Measurements from ENCODE around the gene GFY. TPM values are rescaled to one million over a fixed set of nuclear protein-coding genes. Genes with fewer than 3 reads are reported as not detected.

GFY gene, protein sequence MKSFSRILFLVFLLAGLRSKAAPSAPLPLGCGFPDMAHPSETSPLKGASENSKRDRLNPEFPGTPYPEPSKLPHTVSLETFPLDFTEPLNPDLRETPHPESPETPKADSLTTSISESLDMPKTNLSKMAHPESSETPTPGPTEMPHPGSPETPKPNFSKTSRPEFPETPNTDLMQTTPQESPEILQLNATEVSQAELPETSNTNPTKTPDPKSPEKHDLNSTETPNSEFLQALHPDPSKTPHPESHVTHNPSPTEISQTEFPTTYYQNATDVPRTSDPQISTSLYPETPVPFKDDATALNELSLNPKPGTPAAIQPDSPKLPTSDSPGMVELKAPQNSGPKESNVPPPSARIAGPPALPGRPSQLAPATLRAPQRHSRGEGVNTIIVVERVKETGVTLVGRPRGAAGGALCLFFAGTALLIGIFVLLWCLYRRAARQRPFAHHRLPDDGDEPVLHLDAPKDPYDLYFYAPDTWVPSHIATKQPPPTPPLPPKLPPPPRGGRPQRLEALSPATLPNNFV
- not detected in 2 replicates for total RNA-seq (2014; rRNA removed; shearing (Covaris generic))
- polyA plus RNA-seq (2016; fragmentation: Nextera tagmentation; extraction: Ambion mirVana) = 1.2 and 1.7 TPM in 2 replicates
- long read RNA-seq, partial matches to known transcripts = 1 of 1 reads
- long read RNA-seq, other reads (novel, unspliced or antisense) = 0 of 1 reads

DNA sequence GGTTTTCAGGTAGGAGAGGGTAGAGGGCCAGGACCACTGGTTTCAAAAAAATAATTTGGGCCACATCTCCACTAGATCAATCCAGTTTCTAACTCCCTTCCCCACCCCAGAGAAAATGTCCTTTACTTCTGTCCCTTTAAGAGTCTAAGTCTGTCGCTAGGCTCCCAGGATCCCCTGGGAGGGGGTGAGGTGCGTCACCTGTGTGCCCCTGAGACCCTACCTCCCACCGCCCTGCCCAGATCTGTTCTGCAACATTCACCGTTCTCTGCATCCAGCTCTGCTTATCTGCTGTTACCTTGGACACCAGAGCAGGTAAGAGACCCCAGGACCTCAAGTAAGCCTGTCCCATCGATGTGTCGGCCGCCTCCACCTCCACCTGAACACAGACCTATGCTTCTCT lies at the start of gene GFY:
GFY (plus strand) TSS at position 211 of the 400 bp plus-strand sequence. CDS start 1,043 bp downstream, outside the sequence.
- peak within 1 kb of the TSS; percentile 60 for H3K4me3 Mint-ChIP-seq
- H4K20me1 ChIP-seq (replicated peaks; ENCODE audit: insufficient read depth) = peaks cover 4% of the 10 kb centered on the region; the same call in 1 of the 2 replicates
- peaks cover 79% of the 10 kb centered on the region for H3K27me3 Mint-ChIP-seq (ENCODE audit: insufficient read depth, low read depth, poor library complexity)
- H3K36me3 Mint-ChIP-seq (ENCODE audit: low read depth) = no peaks in the 10 kb centered on the region; the same call in 2 of the 3 replicates
- TF ChIP-seq EZH2phosphoT487 (IDR thresholded peaks at IDR 0.05; ENCODE audit: unreplicated experiment) (no peak), NANOG (IDR thresholded peaks at IDR 0.05; ENCODE audit: borderline replicate concordance) (no peak), ZNF114 (CRISPR knock-in tag; IDR thresholded peaks at IDR 0.05) (no peak), ZNF331 (CRISPR knock-in tag; IDR thresholded peaks at IDR 0.05; ENCODE audit: low read depth) (no peak), EZH2 (IDR thresholded peaks at IDR 0.05; ENCODE audit: low read depth, unreplicated experiment) (no peak), POLR2AphosphoS5 (IDR thresholded peaks at IDR 0.05; ENCODE audit: low read depth) (no peak), JUNB (IDR thresholded peaks at IDR 0.05; ENCODE audit: unreplicated experiment) (no peak)
- TF ChIP-seq, protein P1, sequence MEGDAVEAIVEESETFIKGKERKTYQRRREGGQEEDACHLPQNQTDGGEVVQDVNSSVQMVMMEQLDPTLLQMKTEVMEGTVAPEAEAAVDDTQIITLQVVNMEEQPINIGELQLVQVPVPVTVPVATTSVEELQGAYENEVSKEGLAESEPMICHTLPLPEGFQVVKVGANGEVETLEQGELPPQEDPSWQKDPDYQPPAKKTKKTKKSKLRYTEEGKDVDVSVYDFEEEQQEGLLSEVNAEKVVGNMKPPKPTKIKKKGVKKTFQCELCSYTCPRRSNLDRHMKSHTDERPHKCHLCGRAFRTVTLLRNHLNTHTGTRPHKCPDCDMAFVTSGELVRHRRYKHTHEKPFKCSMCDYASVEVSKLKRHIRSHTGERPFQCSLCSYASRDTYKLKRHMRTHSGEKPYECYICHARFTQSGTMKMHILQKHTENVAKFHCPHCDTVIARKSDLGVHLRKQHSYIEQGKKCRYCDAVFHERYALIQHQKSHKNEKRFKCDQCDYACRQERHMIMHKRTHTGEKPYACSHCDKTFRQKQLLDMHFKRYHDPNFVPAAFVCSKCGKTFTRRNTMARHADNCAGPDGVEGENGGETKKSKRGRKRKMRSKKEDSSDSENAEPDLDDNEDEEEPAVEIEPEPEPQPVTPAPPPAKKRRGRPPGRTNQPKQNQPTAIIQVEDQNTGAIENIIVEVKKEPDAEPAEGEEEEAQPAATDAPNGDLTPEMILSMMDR (conservative IDR thresholded peaks at IDR 0.05; ENCODE audit: low read depth in 2 of 2) = no peak
- TF ChIP-seq, protein P2, sequence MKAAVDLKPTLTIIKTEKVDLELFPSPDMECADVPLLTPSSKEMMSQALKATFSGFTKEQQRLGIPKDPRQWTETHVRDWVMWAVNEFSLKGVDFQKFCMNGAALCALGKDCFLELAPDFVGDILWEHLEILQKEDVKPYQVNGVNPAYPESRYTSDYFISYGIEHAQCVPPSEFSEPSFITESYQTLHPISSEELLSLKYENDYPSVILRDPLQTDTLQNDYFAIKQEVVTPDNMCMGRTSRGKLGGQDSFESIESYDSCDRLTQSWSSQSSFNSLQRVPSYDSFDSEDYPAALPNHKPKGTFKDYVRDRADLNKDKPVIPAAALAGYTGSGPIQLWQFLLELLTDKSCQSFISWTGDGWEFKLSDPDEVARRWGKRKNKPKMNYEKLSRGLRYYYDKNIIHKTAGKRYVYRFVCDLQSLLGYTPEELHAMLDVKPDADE (IDR thresholded peaks at IDR 0.05) = no peak
- TF ChIP-seq, protein P3, sequence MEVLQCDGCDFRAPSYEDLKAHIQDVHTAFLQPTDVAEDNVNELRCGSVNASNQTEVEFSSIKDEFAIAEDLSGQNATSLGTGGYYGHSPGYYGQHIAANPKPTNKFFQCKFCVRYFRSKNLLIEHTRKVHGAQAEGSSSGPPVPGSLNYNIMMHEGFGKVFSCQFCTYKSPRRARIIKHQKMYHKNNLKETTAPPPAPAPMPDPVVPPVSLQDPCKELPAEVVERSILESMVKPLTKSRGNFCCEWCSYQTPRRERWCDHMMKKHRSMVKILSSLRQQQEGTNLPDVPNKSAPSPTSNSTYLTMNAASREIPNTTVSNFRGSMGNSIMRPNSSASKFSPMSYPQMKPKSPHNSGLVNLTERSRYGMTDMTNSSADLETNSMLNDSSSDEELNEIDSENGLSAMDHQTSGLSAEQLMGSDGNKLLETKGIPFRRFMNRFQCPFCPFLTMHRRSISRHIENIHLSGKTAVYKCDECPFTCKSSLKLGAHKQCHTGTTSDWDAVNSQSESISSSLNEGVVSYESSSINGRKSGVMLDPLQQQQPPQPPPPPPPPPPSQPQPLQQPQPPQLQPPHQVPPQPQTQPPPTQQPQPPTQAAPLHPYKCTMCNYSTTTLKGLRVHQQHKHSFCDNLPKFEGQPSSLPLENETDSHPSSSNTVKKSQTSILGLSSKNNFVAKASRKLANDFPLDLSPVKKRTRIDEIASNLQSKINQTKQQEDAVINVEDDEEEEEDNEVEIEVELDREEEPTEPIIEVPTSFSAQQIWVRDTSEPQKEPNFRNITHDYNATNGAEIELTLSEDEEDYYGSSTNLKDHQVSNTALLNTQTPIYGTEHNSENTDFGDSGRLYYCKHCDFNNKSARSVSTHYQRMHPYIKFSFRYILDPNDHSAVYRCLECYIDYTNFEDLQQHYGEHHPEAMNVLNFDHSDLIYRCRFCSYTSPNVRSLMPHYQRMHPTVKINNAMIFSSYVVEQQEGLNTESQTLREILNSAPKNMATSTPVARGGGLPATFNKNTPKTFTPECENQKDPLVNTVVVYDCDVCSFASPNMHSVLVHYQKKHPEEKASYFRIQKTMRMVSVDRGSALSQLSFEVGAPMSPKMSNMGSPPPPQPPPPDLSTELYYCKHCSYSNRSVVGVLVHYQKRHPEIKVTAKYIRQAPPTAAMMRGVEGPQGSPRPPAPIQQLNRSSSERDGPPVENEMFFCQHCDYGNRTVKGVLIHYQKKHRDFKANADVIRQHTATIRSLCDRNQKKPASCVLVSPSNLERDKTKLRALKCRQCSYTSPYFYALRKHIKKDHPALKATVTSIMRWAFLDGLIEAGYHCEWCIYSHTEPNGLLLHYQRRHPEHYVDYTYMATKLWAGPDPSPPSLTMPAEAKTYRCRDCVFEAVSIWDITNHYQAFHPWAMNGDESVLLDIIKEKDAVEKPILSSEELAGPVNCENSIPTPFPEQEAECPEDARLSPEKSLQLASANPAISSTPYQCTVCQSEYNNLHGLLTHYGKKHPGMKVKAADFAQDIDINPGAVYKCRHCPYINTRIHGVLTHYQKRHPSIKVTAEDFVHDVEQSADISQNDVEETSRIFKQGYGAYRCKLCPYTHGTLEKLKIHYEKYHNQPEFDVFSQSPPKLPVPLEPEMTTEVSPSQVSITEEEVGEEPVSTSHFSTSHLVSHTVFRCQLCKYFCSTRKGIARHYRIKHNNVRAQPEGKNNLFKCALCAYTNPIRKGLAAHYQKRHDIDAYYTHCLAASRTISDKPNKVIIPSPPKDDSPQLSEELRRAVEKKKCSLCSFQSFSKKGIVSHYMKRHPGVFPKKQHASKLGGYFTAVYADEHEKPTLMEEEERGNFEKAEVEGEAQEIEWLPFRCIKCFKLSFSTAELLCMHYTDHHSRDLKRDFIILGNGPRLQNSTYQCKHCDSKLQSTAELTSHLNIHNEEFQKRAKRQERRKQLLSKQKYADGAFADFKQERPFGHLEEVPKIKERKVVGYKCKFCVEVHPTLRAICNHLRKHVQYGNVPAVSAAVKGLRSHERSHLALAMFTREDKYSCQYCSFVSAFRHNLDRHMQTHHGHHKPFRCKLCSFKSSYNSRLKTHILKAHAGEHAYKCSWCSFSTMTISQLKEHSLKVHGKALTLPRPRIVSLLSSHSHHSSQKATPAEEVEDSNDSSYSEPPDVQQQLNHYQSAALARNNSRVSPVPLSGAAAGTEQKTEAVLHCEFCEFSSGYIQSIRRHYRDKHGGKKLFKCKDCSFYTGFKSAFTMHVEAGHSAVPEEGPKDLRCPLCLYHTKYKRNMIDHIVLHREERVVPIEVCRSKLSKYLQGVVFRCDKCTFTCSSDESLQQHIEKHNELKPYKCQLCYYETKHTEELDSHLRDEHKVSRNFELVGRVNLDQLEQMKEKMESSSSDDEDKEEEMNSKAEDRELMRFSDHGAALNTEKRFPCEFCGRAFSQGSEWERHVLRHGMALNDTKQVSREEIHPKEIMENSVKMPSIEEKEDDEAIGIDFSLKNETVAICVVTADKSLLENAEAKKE (CRISPR knock-in tag; IDR thresholded peaks at IDR 0.05) = no peak
- H3K4me2 ChIP-seq = peak within 1 kb of the TSS; percentile 64
- H2AFZ ChIP-seq = no peak within 1 kb of the TSS
- peaks cover 43% of the 10 kb centered on the region for H3F3A ChIP-seq (replicated peaks; ENCODE audit: low read depth)
- DNase-seq (ENCODE audit: low spot score) (no peak), ATAC-seq (no peak)
- no peaks in the 10 kb centered on the region for H3K9me2 ChIP-seq (ENCODE audit: insufficient read depth)
- H3K27me3 ChIP-seq (ENCODE audit: insufficient read depth) = peaks cover 79% of the 10 kb centered on the region
- H3K4me1 ChIP-seq (ENCODE audit: insufficient read depth) = peaks cover 50% of the 10 kb centered on the region
- no peaks in the 10 kb centered on the region for H3K79me2 ChIP-seq (replicated peaks; ENCODE audit: insufficient read depth)
- H3K4me1 Mint-ChIP-seq = peaks cover 66% of the 10 kb centered on the region
- no peak within 1 kb of the TSS for H3K27ac ChIP-seq (ENCODE audit: low read depth)
- H3K27ac Mint-ChIP-seq = no peak within 1 kb of the TSS
- peak within 1 kb of the TSS; percentile 48 for H3K4me3 ChIP-seq
- no peaks in the 10 kb centered on the region for H3K36me3 ChIP-seq (ENCODE audit: insufficient read depth)
- peaks cover 3% of the 10 kb centered on the region for H3K9me3 Mint-ChIP-seq
